Hematopoietic multipotent progenitor cell treated with erythropoietin and hydrocortisone succinate and interleukin-3 and kit ligand, for 6 days (in vitro differentiated cells): Measurements from ENCODE around the gene ZDHHC24.

Source experiments
- DNase-seq: peaks from one replicate; pipeline ENCODE4 v3.0.0-alpha.2; 2015

The ZDHHC24 gene

GRCh38 chr11:66493130-66493529, 52.7 kb downstream of the ZDHHC24 start:
- no peak for DNase-seq

- peak; percentile 22 for DNase-seq
Measured at GRCh38 chr11:66492161-66492865, 53.5 kb downstream of the ZDHHC24 start.

GRCh38 chr11:66491315-66491935, 54.4 kb downstream of the ZDHHC24 start:
- DNase-seq, result no peak

GRCh38 chr11:66489636-66490035, 56.2 kb downstream of the ZDHHC24 start:
- DNase-seq, result no peak

- DNase-seq, result no peak
Measured at GRCh38 chr11:66488957-66489356, 56.9 kb downstream of the ZDHHC24 start.

GRCh38 chr11:66484806-66485380, 61.0 kb downstream of the ZDHHC24 start:
- no peak for DNase-seq

GRCh38 chr11:66480117-66480938, 65.5 kb downstream of the ZDHHC24 start, which contains the start of gene DPP3:
Gene DPP3 (plus strand): TSS chr11:66480434. CDS start chr11:66482201, 1,767 bp downstream.
- DNase-seq, result peak; percentile 99

GRCh38 chr11:66479394-66480116, 66.3 kb downstream of the ZDHHC24 start:
- DNase-seq, result peak; percentile 45

GRCh38 chr11:66478729-66479393, 67.0 kb downstream of the ZDHHC24 start:
- peak; percentile 41 for DNase-seq

- no peak for DNase-seq
Measured at GRCh38 chr11:66477263-66478201, 68.3 kb downstream of the ZDHHC24 start.

- DNase-seq, result no peak
Measured at GRCh38 chr11:66476841-66477251, 69.0 kb downstream of the ZDHHC24 start.

GRCh38 chr11:66476173-66476840, 69.5 kb downstream of the ZDHHC24 start:
- no peak for DNase-seq

GRCh38 chr11:66475349-66476172, 70.3 kb downstream of the ZDHHC24 start:
- no peak for DNase-seq

GRCh38 chr11:66473608-66474515, 72.0 kb downstream of the ZDHHC24 start:
- no peak for DNase-seq

GRCh38 chr11:66473167-66473566, 72.7 kb downstream of the ZDHHC24 start:
- no peak for DNase-seq

- DNase-seq, result no peak
Measured at GRCh38 chr11:66472054-66472453, 73.8 kb downstream of the ZDHHC24 start.

- no peak for DNase-seq
Measured at GRCh38 chr11:66471142-66471541, 74.7 kb downstream of the ZDHHC24 start.
